ENCODE measurements around the gene TACR2. TPM values are rescaled to one million over a fixed set of nuclear protein-coding genes. Genes with fewer than 3 reads are reported as not detected.

The TACR2 gene
- total and polyA plus RNA-seq, 2 of the 13 experiments (the other 11 are each of a cell fraction or from before 2014, with no cell fraction given): 0.04 TPM; not detected in 1

GRCh38 chr10:69418052-69418752 lies 1.5 kb upstream of the TACR2 start (continued):
- TF ChIP-seq ZBTB25 (CRISPR knock-in tag; IDR thresholded peaks at IDR 0.05): no peak
- no peak for TF ChIP-seq SP2 (CRISPR knock-in tag; IDR thresholded peaks at IDR 0.05)
- TF ChIP-seq ZNF12 (CRISPR knock-in tag; IDR thresholded peaks at IDR 0.05): 0 out of 2 replicates have a peak, but pooled peaks have one; percentile 31
- no peak for TF ChIP-seq ZNF34 (CRISPR knock-in tag; IDR thresholded peaks at IDR 0.05; ENCODE audit: borderline replicate concordance)
- peak; percentile 59 for TF ChIP-seq SAP130 (CRISPR knock-in tag; IDR thresholded peaks at IDR 0.05; ENCODE audit: low read depth)
- no peak for TF ChIP-seq ZMAT3 (CRISPR knock-in tag; conservative IDR thresholded peaks at IDR 0.05)
- no peak for TF ChIP-seq ZNF44 (CRISPR knock-in tag; IDR thresholded peaks at IDR 0.05)
- TF ChIP-seq ZNF678 (CRISPR knock-in tag; IDR thresholded peaks at IDR 0.05): no peak
- peak; percentile 87; the same call in 1 of the 2 replicates for TF ChIP-seq ZNF644 (CRISPR knock-in tag; IDR thresholded peaks at IDR 0.05; ENCODE audit: low read depth)
- no peak for TF ChIP-seq THYN1 (CRISPR knock-in tag; IDR thresholded peaks at IDR 0.05; ENCODE audit: borderline replicate concordance, low read depth)
- no peak for TF ChIP-seq BRF2 (CRISPR knock-in tag; IDR thresholded peaks at IDR 0.05)
- TF ChIP-seq HIVEP1 (CRISPR knock-in tag; IDR thresholded peaks at IDR 0.05): no peak
- no peak for TF ChIP-seq MAZ (IDR thresholded peaks at IDR 0.05; ENCODE audit: borderline replicate concordance, low read depth, low read length)
- no peak for TF ChIP-seq MAZ (CRISPR knock-in tag; IDR thresholded peaks at IDR 0.05; ENCODE audit: low read depth)
- TF ChIP-seq ARNT2 (CRISPR knock-in tag; IDR thresholded peaks at IDR 0.05; ENCODE audit: low read depth): no peak
- peak; percentile 11; the same call in 1 of the 2 replicates for TF ChIP-seq ZBTB38 (CRISPR knock-in tag; IDR thresholded peaks at IDR 0.05)
- TF ChIP-seq ZBED4 (CRISPR knock-in tag; IDR thresholded peaks at IDR 0.05; ENCODE audit: borderline replicate concordance): no peak
- TF ChIP-seq DMTF1 (CRISPR knock-in tag; IDR thresholded peaks at IDR 0.05): no peak
- TF ChIP-seq ATF7-NPFF (CRISPR knock-in tag; IDR thresholded peaks at IDR 0.05; ENCODE audit: low read depth): no peak
- TF ChIP-seq HDAC2 (CRISPR knock-in tag; IDR thresholded peaks at IDR 0.05): peak; percentile 62; the same call in 1 of the 2 replicates
- TF ChIP-seq FOXO1 (CRISPR knock-in tag; IDR thresholded peaks at IDR 0.05): peak; percentile 66
- no peak for TF ChIP-seq SMARCE1 (IDR thresholded peaks at IDR 0.05; ENCODE audit: borderline replicate concordance)

Data from HepG2 (cell line).